GM15510 (cell line): ENCODE data around the gene CTNNA2.

Experiments
- POLR2A ChIP-seq: IDR thresholded peaks from 3 replicates; pipeline ENCODE4 v1.6.1; 2011; ENCODE audit warnings: borderline replicate concordance; ENCODE audit not compliant: insufficient read length; ENCODE audit errors: extremely low read depth

The CTNNA2 gene

GRCh38 chr2:80078290-80079036 lies 565.6 kb downstream of the CTNNA2 start:
- no peak for TF ChIP-seq POLR2A

DNA sequence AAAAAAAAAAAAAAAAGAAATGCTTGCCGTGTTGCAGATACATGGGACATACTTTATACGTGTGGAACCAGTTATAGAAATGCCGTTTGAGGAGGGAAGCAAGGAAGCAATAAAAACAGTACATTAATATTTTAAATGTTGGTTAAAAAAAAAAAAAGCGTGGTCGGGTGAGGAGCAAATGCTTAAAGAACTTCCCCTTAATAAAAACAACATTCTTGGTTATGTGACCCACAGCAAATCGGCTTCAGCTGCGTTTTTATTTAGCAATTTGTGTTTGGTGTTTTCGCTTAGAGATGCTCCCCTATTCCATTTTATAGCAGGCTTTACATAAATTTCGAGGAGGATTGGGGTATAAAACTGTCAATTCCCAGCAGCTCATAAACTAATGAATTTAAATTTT lies 568.1 kb downstream of the CTNNA2 start:
- TF ChIP-seq POLR2A: no peak

GRCh38 chr2:80086831-80087230 lies 574.0 kb downstream of the CTNNA2 start:
- TF ChIP-seq POLR2A: no peak

- no peak for TF ChIP-seq POLR2A
Measured at GRCh38 chr2:80091237-80091636, 578.4 kb downstream of the CTNNA2 start.

GRCh38 chr2:80092474-80092873 lies 579.6 kb downstream of the CTNNA2 start:
- no peak for TF ChIP-seq POLR2A

DNA sequence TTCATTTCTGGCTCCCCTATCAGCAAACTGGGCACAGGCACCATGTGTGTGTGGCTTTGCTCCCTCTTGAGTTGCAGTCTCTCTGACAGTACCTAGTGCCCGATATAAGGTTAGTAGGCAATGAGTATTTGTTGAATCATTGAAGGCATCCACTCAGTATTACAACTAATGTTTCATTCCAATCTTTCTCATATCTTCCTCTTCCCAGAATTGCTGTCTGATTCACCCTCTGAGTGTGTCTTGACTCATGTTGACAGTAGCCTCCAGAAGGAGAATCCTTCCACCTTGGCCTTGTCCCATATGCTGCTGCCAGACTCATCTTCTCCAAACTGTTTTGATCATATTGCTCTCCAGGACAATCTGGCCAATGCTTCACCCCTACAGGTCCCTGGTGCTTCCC lies 589.2 kb downstream of the CTNNA2 start:
- TF ChIP-seq POLR2A: no peak

DNA sequence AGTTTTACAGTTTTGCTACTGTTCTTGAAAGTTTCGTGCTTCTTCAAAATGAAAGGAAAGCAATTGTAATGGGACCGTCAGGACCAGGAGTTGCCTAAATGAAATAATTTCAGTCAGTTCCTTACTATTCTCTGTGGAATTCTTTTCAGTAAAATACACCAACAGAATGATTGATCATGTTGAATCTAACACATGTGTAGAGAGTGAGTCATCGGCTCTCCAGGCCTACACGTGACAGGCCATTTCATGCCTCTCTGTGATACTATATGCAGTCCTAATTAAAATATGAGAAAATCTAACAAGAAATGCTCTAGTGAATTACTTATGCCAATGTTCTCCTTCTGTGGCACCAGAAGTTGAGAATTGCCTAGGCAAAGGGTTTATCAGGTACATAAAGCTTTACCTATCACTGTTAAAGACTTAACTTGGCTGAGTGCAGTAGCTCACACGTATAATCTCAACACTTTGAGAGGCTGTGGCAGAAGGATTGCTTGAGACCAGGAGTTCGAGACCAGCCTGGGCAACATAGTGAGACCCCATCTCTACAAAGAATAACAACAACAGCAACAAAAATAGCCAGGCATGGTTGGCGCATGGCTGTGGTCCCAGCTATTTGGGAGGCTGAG lies 592.3 kb downstream of the CTNNA2 start:
- TF ChIP-seq POLR2A: no peak

DNA sequence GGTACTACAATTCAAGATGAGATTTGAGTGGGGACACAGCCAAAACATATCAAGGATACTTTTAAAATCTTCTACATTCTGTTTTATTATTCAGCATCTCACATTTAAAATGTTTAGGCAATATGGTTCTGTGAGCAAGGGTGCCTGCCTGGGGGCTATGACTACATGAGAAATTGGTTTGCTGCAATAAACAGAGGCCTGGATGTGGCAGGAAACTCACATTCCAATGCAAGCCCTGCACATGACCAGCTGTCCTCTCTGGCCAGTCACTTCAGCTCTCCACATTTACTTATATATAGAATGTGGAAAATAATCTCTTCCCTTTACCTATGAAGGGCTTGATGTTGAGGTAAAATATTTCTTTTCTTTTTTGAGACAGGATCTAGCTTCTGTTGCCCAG lies 598.3 kb downstream of the CTNNA2 start:
- no peak for TF ChIP-seq POLR2A

DNA sequence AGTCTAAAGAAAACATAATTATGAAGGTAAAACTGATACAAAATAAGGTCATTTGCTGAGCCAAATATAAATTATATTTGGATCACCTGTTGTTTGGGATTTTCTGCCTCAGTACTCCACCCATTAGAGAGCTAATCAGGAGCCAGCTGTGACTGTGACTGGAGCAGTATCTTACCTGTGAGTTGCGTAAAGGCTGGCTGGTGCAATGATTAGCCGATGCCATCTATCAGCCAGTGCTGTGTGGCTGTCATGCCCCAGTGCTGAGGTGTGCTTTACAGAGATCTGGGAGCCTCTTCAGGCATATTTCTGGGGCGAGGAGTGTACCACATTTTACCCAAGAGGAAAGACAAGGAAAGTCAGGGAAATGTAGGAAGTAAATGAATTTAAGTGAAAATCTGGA lies 599.9 kb downstream of the CTNNA2 start:
- no peak for TF ChIP-seq POLR2A

DNA sequence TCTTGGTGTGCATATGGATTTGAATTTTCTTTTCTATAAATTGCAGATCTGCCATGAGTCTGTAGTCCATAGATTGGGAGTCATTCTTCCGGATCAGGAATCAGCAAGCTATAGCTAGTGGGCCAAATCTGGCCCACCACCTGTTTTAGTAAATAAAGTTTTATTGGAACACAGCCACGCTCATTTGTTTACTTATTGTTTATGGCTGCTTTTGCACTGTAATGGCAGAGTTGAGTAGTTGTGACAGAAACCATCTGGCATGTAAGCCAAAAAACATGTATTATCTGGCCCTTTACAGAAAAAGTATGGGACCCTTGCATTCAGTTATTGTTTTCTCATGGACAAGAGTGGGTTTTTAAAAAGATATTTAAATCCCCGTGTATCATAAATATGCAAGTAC lies 600.5 kb downstream of the CTNNA2 start:
- no peak for TF ChIP-seq POLR2A

GRCh38 chr2:80114812-80115211 lies 602.0 kb downstream of the CTNNA2 start:
- TF ChIP-seq POLR2A: no peak

GRCh38 chr2:80117401-80117800 lies 604.5 kb downstream of the CTNNA2 start:
- TF ChIP-seq POLR2A: no peak

GRCh38 chr2:80120866-80121265 lies 608.0 kb downstream of the CTNNA2 start:
- no peak for TF ChIP-seq POLR2A

- no peak for TF ChIP-seq POLR2A
Measured at GRCh38 chr2:80122675-80123074, 609.8 kb downstream of the CTNNA2 start.

GRCh38 chr2:80126596-80127189 lies 613.8 kb downstream of the CTNNA2 start:
- no peak for TF ChIP-seq POLR2A

DNA sequence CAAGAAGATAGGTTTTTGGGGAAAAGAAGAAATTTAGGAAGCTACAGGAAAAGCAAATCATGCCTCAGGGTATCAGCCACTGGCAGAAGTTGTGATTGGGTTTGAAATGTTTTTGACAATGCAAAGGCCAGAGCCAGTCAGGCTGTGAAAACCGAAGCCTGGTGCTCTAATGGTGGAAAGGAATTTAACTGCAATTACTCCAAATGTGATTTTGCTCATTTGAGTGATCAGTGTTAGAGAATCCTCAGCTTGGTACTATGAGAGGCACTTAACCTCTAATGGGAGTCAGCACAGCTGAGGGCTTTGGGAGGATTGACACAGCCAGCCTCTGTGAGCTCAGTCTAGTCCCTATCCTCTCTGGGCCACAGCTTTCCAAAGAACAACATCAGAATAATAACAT lies 615.2 kb downstream of the CTNNA2 start:
- no peak for TF ChIP-seq POLR2A

- no peak for TF ChIP-seq POLR2A
Measured at GRCh38 chr2:80132281-80132680, 619.4 kb downstream of the CTNNA2 start.

GRCh38 chr2:80135001-80135400 lies 622.1 kb downstream of the CTNNA2 start:
- no peak for TF ChIP-seq POLR2A
